HCT116 (cell line): ENCODE results near the gene DIP2C. TPM values are rescaled to one million over a fixed set of nuclear protein-coding genes. Genes with fewer than 3 reads are reported as not detected.

Experiments
- ATAC-seq: fragments of 200-7000 bp; cut with Tn5 transposase; 2 replicates; pipeline ENCODE4 v1.9.1; 2020; ENCODE audit warnings: mild to moderate bottlenecking, moderate library complexity
- BruUV-seq: library from RNA; stranded (reverse); fragments of 400-500 nt; replicated peaks from 2 replicates; lab custom pipeline; 2021; lab: Mats Ljungman, UMichigan
- CTCF ChIA-PET: fragments of 300-600 bp; sonication (Branson Sonifier 250); formaldehyde crosslinking; loops from one replicate; lab custom pipeline; 2021; ENCODE audit warnings: antibody characterized with exemption; lab: Charles Lee
- POLR2A ChIA-PET: fragments of 300-600, 350-600 bp; sonication (Branson Sonifier 250); formaldehyde crosslinking; loops from one replicate; lab custom pipeline; 2021; ENCODE audit warnings: antibody characterized with exemption; lab: Charles Lee
- RAD21 ChIA-PET, 2 experiments: fragments of 300-600 bp; sonication (Branson Sonifier 250); formaldehyde crosslinking; loops; one replicate each; lab custom pipeline; 2023; ENCODE audit warnings: low total read pairs in 2 of 2; ENCODE audit not compliant: uncharacterized antibody in 2 of 2, unreplicated experiment in 2 of 2, low non-redundant PET in 1 of 2; lab: Charles Lee
- DNase-seq: peaks from one replicate; pipeline ENCODE4 v3.0.0-alpha.2; 2010; ENCODE audit warnings: low read depth, low spot score
- H2AFZ ChIP-seq: fragments of 200-600 bp; shearing (Covaris generic), sonication (generic); 2 replicates; pipeline ENCODE4 v1.6.1; 2017; ENCODE audit warnings: low read depth, mixed run types, mixed read lengths, antibody characterized with exemption, low read length; ENCODE audit not compliant: poor library complexity, severe bottlenecking
- H3K27ac ChIP-seq: 2 replicates; pipeline ENCODE4 v1.5.1; 2012; ENCODE audit warnings: low read depth, low read length
- H3K27me3 ChIP-seq: fragments of 200-600 bp; sonication (generic); 2 replicates; pipeline ENCODE4 v1.6.1; 2016; ENCODE audit warnings: mixed run types, low read length, mixed read lengths; ENCODE audit not compliant: insufficient read depth
- H3K36me3 ChIP-seq, 2 experiments: fragments of 200-500 bp in 1 of 2; fragments of 200-600 bp in 1 of 2; sonication (Bioruptor generic) in 1 of 2; sonication (generic) in 1 of 2; 2 replicates each; pipeline versions ENCODE4 v1.5.1 to v1.6.1; 2014 to 2016; ENCODE audit warnings: low read length in 2 of 2, inconsistent platforms in 1 of 2, mixed read lengths in 1 of 2, mixed run types in 1 of 2; ENCODE audit not compliant: insufficient read depth in 2 of 2, control insufficient read depth in 1 of 2
- H3K4me1 ChIP-seq, 2 experiments: fragments of 200-600 bp in 1 of 2; sonication (generic) in 1 of 2; 2 replicates each; pipeline versions ENCODE4 v1.5.1 to v1.6.1; 2012 to 2017; ENCODE audit warnings: low read length in 2 of 2, inconsistent platforms in 1 of 2, mild to moderate bottlenecking in 1 of 2, mixed read lengths in 1 of 2, mixed run types in 1 of 2, moderate library complexity in 1 of 2; ENCODE audit not compliant: insufficient read depth in 2 of 2, control insufficient read depth in 1 of 2
- H3K4me2 ChIP-seq: fragments of 200-600 bp; sonication (generic); 2 replicates; pipeline ENCODE4 v1.6.1; 2017; ENCODE audit warnings: mixed run types, low read length, mixed read lengths
- H3K4me3 ChIP-seq, 2 experiments: fragments of 200-600 bp in 1 of 2; sonication (generic) in 1 of 2; replicated peaks in 1 of 2; 2 replicates each; pipeline ENCODE4 v1.5.1; 2011 to 2016; ENCODE audit warnings: low read length in 2 of 2, control low read depth in 1 of 2, low read depth in 1 of 2, mild to moderate bottlenecking in 1 of 2, mixed read lengths in 1 of 2, mixed run types in 1 of 2
- H3K79me2 ChIP-seq: fragments of 200-600 bp; sonication (generic); 2 replicates; pipeline ENCODE4 v1.6.1; 2017; ENCODE audit warnings: mild to moderate bottlenecking, mixed run types, low read length, moderate library complexity, mixed read lengths; ENCODE audit not compliant: insufficient read depth
- H3K9ac ChIP-seq: fragments of 200-600 bp; sonication (generic); 2 replicates; pipeline ENCODE4 v1.6.1; 2016; ENCODE audit warnings: low read length, mixed read lengths
- H3K9me2 ChIP-seq: fragments of 200-600 bp; sonication (generic), shearing (Covaris generic); 2 replicates; pipeline ENCODE4 v1.6.1; 2017; ENCODE audit warnings: mixed run types, mild to moderate bottlenecking, moderate library complexity; ENCODE audit not compliant: insufficient read depth
- H3K9me3 ChIP-seq, 2 experiments: fragments of 200-500 bp in 1 of 2; fragments of 200-600 bp in 1 of 2; sonication (Bioruptor generic) in 1 of 2; sonication (generic) in 1 of 2; 2 replicates each; pipeline ENCODE4 v1.6.1; 2014 to 2017; ENCODE audit warnings: low read length in 2 of 2, mixed read lengths in 2 of 2, inconsistent platforms in 1 of 2, low read depth in 1 of 2, mild to moderate bottlenecking in 1 of 2, mixed run types in 1 of 2, moderate library complexity in 1 of 2; ENCODE audit not compliant: control insufficient read depth in 1 of 2, insufficient read depth in 1 of 2
- H4K20me1 ChIP-seq: fragments of 200-600 bp; sonication (generic), shearing (Covaris generic); 2 replicates; pipeline ENCODE4 v1.6.1; 2017; ENCODE audit warnings: mixed run types, mild to moderate bottlenecking, moderate library complexity; ENCODE audit not compliant: insufficient read depth
- ELF1 ChIP-seq: IDR thresholded peaks from 2 replicates; pipeline ENCODE4 v1.6.1; 2012; ENCODE audit warnings: low read depth, borderline replicate concordance
- SP1 ChIP-seq: IDR thresholded peaks from 2 replicates; pipeline ENCODE4 v1.6.1; 2012; ENCODE audit warnings: low read depth
- SRF ChIP-seq: IDR thresholded peaks from 2 replicates; pipeline ENCODE4 v1.6.1; 2012; ENCODE audit warnings: low read depth
- TCF7L2 ChIP-seq: IDR thresholded peaks from 2 replicates; pipeline ENCODE4 v1.7.0; 2011; ENCODE audit warnings: borderline replicate concordance, inconsistent platforms; ENCODE audit not compliant: insufficient read depth, insufficient read length; ENCODE audit errors: extremely low read depth
- ZNF274 ChIP-seq: fragments of 200-500 bp; sonication (Bioruptor generic); IDR thresholded peaks from 2 replicates; pipeline ENCODE4 v1.6.1; 2014; ENCODE audit warnings: mild to moderate bottlenecking, low read depth, low read length, inconsistent platforms
- intact Hi-C: fragments of 100-400 bp; cut with micrococcal nuclease; formaldehyde crosslinking; loops from 2 replicates; pipeline ENCODE4 v1.10.0; 2022
- total RNA-seq: library from RNA; stranded (reverse); gene quantifications from one replicate; pipeline ENCODE4 v1.2.1, GENCODE V29; 2021; ENCODE audit not compliant: unreplicated experiment

DIP2C gene
- total RNA-seq, 1 experiment from 2014 or later = 15.4 TPM

GRCh38 chr10:507355-507699 lies 182.1 kb downstream of the DIP2C start:
- peaks cover 0 to 10% of the 10 kb centered on the region in 2 experiments; a peak in 2 of 4 replicates for H3K4me1 ChIP-seq
- H3K27me3 ChIP-seq = no peaks in the 10 kb centered on the region
- no peak overlapping the region for H3K9ac ChIP-seq
- H3K27ac ChIP-seq = no peak overlapping the region
- no peak overlapping the region for H3K4me3 ChIP-seq
- no peaks in the 10 kb centered on the region for H3K36me3 ChIP-seq
- ATAC-seq (no peak), DNase-seq (no peak)
- no TSS peak for BruUV-seq
- H3K9me3 ChIP-seq = no peaks in the 10 kb centered on the region
- RAD21 ChIA-PET = no interaction called here
- H4K20me1 ChIP-seq = no peaks in the 10 kb centered on the region
- POLR2A ChIA-PET = no interaction called here
- H3K9me2 ChIP-seq = no peaks in the 10 kb centered on the region
- TF ChIP-seq ELF1 = no peak
- no peak for TF ChIP-seq SP1
- no peak for TF ChIP-seq SRF
- no peak for TF ChIP-seq ZNF274
- TF ChIP-seq, all 23 proteins: peak for 0
- intact Hi-C loops = no loop called here
- Histone ChIP-seq H2AFZ (no peak overlapping the region), H3K79me2 (no peaks in the 10 kb centered on the region), H3K4me2 (no peak overlapping the region)
- CTCF ChIA-PET = no interaction called here

GRCh38 chr10:506451-507354 lies 182.8 kb downstream of the DIP2C start:
- RAD21 ChIA-PET = no interaction called here

More at GRCh38 chr10:506451-507354, 182.8 kb downstream of the DIP2C start:
- Histone ChIP-seq H3K27me3 (no peaks in the 10 kb centered on the region), H3K9me3 (no peaks in the 10 kb centered on the region), H2AFZ (no peak overlapping the region), H3K9me2 (no peaks in the 10 kb centered on the region), H4K20me1 (no peaks in the 10 kb centered on the region), H3K4me1 (peaks cover 0 to 10% of the 10 kb centered on the region in 2 experiments; a peak in 2 of 4 replicates), H3K4me3 (no peak overlapping the region), H3K27ac (no peak overlapping the region), H3K36me3 (no peaks in the 10 kb centered on the region), H3K4me2 (no peak overlapping the region), H3K79me2 (no peaks in the 10 kb centered on the region), H3K9ac (no peak overlapping the region)
- no peak for ATAC-seq
- CTCF ChIA-PET = no interaction called here
- no TSS peak for BruUV-seq
- intact Hi-C loops = no loop called here
- no peak for TF ChIP-seq TCF7L2
- DNase-seq = no peak
- POLR2A ChIA-PET = no interaction called here
